ENCODE data around the gene RNF220. TPM values are rescaled to one million over a fixed set of nuclear protein-coding genes. Genes with fewer than 3 reads are reported as not detected.

RNF220 gene
- total and polyA plus RNA-seq, 2 of the 13 experiments (the other 11 are each of a cell fraction or from before 2014, with no cell fraction given) = 48.2 to 72.1 TPM

GRCh38 chr1:44514673-44515072 lies 109.6 kb downstream of the RNF220 start (continued):
- TF ChIP-seq PAXIP1 (CRISPR knock-in tag; conservative IDR thresholded peaks at IDR 0.05) (0 out of 2 replicates have a peak, but pooled peaks have one; percentile 24), IKZF5 (CRISPR knock-in tag; IDR thresholded peaks at IDR 0.05) (no peak), ZNF180 (CRISPR knock-in tag; IDR thresholded peaks at IDR 0.05; ENCODE audit: borderline replicate concordance, low read depth) (no peak), AKNA (CRISPR knock-in tag; IDR thresholded peaks at IDR 0.05; ENCODE audit: borderline replicate concordance) (no peak), ZNF772 (CRISPR knock-in tag; IDR thresholded peaks at IDR 0.05) (no peak), RFX5 (IDR thresholded peaks at IDR 0.05; ENCODE audit: low read depth, low read length) (no peak), MEIS2 (CRISPR knock-in tag; IDR thresholded peaks at IDR 0.05) (no peak), ZNF224 (CRISPR knock-in tag; IDR thresholded peaks at IDR 0.05) (no peak), ZNF18 (CRISPR knock-in tag; IDR thresholded peaks at IDR 0.05; ENCODE audit: insufficient replicate concordance) (no peak), ZNF441 (CRISPR knock-in tag; IDR thresholded peaks at IDR 0.05; ENCODE audit: borderline replicate concordance) (no peak), EHMT2 (IDR thresholded peaks at IDR 0.05; ENCODE audit: borderline replicate concordance, low read depth, low read length) (no peak), ZNF138 (CRISPR knock-in tag; IDR thresholded peaks at IDR 0.05; ENCODE audit: low read depth) (no peak), ZNF367 (CRISPR knock-in tag; IDR thresholded peaks at IDR 0.05; ENCODE audit: borderline replicate concordance) (no peak), NR2F2 (IDR thresholded peaks at IDR 0.05; ENCODE audit: borderline replicate concordance, low read depth) (peak; percentile 61), ZNF256 (CRISPR knock-in tag; conservative IDR thresholded peaks at IDR 0.05) (no peak), ZNF740 (CRISPR knock-in tag; IDR thresholded peaks at IDR 0.05) (no peak)
